Muscle layer of colon (tissue), 2 donors: ENCODE data around the gene ZBED2.

ENCODE experiments used
- H3K27ac ChIP-seq: one replicate; pipeline ENCODE4 v1.7.0; 2013; ENCODE audit warnings: low read depth, mild to moderate bottlenecking, low read length, moderate library complexity
- H3K27me3 ChIP-seq, 2 donors: one replicate each; pipeline ENCODE4 v1.7.0; 2013; ENCODE audit warnings: low read length in 2 of 2, mild to moderate bottlenecking in 2 of 2; ENCODE audit not compliant: insufficient read depth in 2 of 2, control insufficient read depth in 1 of 2
- H3K36me3 ChIP-seq: one replicate; pipeline ENCODE4 v1.7.0; 2013; ENCODE audit warnings: mild to moderate bottlenecking, low read length; ENCODE audit not compliant: insufficient read depth
- H3K4me1 ChIP-seq: one replicate; pipeline ENCODE4 v1.7.0; 2013; ENCODE audit warnings: mild to moderate bottlenecking, low read length; ENCODE audit not compliant: insufficient read depth
- H3K4me3 ChIP-seq, 2 donors: one replicate each; pipeline ENCODE4 v1.7.0; 2013; ENCODE audit warnings: low read length in 2 of 2, low read depth in 1 of 2, mild to moderate bottlenecking in 1 of 2, moderate library complexity in 1 of 2
- H3K9ac ChIP-seq: one replicate; pipeline ENCODE4 v1.7.0; 2013; ENCODE audit warnings: low read length
- H3K9me3 ChIP-seq: one replicate; pipeline ENCODE4 v1.7.0; 2013; ENCODE audit warnings: mild to moderate bottlenecking, low read length
- donor health status: abdominal sarcoma.
- donor health status: Adenocarcinoma of cecum.

The ZBED2 gene

GRCh38 chr3:111601810-111602209 is 6.7 kb upstream of the ZBED2 start:
- Histone ChIP-seq H3K4me1 (no peaks in the 10 kb centered on the region), H3K9ac (no peak overlapping the region), H3K4me3 (no peak overlapping the region), H3K27me3 (no peaks in the 10 kb centered on the region), H3K36me3 (no peaks in the 10 kb centered on the region), H3K9me3 (no peaks in the 10 kb centered on the region), H3K27ac (no peak overlapping the region)

DNA sequence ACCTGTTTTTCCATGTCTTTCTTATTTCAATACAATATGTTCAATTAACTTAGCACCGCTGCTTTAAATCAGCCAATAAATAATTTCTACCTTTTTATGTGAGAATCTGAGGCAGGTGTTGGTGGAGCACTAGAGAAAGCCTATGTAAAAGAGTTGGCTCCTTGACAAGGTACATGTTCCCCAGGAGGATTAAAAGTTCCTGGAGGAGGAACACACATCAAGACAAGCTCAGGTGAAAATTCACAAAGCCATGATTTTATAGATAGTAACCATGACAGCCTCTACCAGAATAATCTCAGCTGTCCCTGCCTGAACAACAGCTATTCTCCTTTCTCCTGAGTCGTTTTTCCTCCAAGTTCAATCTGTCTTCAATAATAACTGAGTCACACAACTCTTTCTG is 3.4 kb upstream of the ZBED2 start:
- H3K9ac ChIP-seq, result no peak overlapping the region
- H3K36me3 ChIP-seq, result no peaks in the 10 kb centered on the region
- H3K9me3 ChIP-seq, result no peaks in the 10 kb centered on the region
- no peaks in the 10 kb centered on the region for H3K27me3 ChIP-seq
- H3K4me3 ChIP-seq, result no peak overlapping the region
- H3K27ac ChIP-seq, result no peak overlapping the region
- no peaks in the 10 kb centered on the region for H3K4me1 ChIP-seq

DNA sequence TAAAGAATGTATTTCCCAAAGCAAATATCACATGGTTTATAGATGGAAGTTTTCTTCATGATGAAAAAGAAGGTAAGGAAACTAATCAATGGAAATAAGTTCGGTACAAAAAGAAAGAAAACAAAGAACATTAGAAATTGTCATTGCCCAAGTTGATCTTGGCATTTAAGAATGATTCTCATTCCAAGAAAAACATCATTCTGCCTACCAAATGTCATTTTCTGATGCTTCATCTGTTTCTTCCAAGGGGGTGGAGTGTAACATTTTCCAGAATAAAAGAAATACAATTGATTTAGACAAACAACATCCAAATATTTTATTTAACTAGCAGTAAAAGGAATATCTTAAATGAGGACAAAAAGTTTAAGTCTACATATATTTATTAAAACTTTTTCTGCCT is 3.0 kb upstream of the ZBED2 start:
- no peaks in the 10 kb centered on the region for H3K36me3 ChIP-seq
- no peaks in the 10 kb centered on the region for H3K9me3 ChIP-seq
- H3K4me3 ChIP-seq, result no peak overlapping the region
- no peaks in the 10 kb centered on the region for H3K27me3 ChIP-seq
- no peaks in the 10 kb centered on the region for H3K4me1 ChIP-seq
- H3K9ac ChIP-seq, result no peak overlapping the region
- H3K27ac ChIP-seq, result no peak overlapping the region

- H3K27ac ChIP-seq, result no peak overlapping the region
- H3K36me3 ChIP-seq, result no peaks in the 10 kb centered on the region
- no peak overlapping the region for H3K9ac ChIP-seq
- H3K27me3 ChIP-seq, result no peaks in the 10 kb centered on the region
- no peaks in the 10 kb centered on the region for H3K9me3 ChIP-seq
- no peak overlapping the region for H3K4me3 ChIP-seq
- no peaks in the 10 kb centered on the region for H3K4me1 ChIP-seq
Measured at GRCh38 chr3:111596328-111596727, 1.2 kb upstream of the ZBED2 start.

- Histone ChIP-seq H3K9me3 (no peaks in the 10 kb centered on the region), H3K4me1 (no peaks in the 10 kb centered on the region), H3K27ac (no peak overlapping the region), H3K27me3 (no peaks in the 10 kb centered on the region), H3K9ac (no peak overlapping the region), H3K4me3 (no peak overlapping the region), H3K36me3 (no peaks in the 10 kb centered on the region)
Measured at GRCh38 chr3:111594781-111595180, 365 bp downstream of the ZBED2 start.

DNA sequence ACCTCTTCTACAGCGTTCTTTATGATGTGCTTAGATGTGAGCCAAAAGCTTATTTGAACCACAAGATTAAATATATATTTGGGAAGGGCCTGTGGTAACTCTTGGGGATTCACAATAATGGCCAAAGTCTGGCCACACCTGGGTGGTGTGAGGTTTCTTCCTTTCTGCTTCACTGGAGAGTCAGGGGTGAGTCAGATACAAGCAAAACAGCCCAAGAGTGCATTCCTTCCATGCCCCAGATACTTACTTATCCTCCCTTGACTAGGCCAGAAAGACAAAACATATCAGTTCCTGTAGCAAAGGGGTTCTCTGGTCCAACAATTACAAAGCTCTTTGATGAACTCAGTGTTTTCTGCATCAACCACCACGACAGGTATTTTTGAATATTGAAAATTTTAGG is 941 bp downstream of the ZBED2 start:
- Histone ChIP-seq H3K9me3 (no peaks in the 10 kb centered on the region), H3K9ac (no peak overlapping the region), H3K27me3 (no peaks in the 10 kb centered on the region), H3K36me3 (no peaks in the 10 kb centered on the region), H3K27ac (no peak overlapping the region), H3K4me3 (no peak overlapping the region), H3K4me1 (no peaks in the 10 kb centered on the region)

DNA sequence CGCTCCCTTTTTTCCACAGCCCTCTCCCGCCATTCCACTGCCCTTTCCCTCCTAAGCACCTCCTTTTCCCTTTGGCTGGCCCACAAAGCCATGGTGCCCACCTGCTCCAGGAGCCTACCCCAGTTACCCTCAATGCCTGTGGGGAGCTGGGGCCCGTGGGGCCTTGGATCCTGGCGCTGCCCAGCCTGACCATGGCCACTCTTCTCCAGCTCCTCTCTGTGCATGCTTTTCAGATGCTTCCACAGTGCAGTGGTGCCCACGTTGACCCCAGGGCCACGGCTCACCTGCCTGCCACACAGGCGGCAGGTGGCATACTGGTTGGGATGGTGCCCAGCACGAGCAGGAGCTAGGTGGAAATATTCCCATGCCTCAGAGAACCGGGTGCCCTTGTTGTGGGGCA is 1.5 kb downstream of the ZBED2 start:
- H3K27me3 ChIP-seq, result no peaks in the 10 kb centered on the region
- no peaks in the 10 kb centered on the region for H3K9me3 ChIP-seq
- H3K4me1 ChIP-seq, result no peaks in the 10 kb centered on the region
- no peak overlapping the region for H3K9ac ChIP-seq
- H3K27ac ChIP-seq, result no peak overlapping the region
- H3K4me3 ChIP-seq, result no peak overlapping the region
- no peaks in the 10 kb centered on the region for H3K36me3 ChIP-seq

DNA sequence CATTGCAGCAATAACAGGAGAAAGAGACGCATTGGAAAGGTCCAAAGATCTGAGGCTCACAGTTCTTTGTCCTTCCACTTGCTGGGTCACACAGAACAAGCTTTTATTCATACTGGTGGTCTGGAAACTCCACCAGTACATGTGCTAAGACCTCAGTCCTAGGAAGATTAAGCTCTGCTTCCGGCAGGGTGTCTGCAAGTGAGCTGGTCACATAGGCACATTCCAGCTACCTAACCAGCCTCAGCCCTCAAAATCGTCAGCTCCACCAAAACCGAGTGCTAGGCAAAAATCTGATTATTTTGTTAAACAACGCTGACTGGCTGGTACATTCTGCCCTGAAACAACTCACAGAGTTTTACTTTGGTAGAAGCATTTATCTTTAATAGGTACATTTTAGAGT is 2.2 kb downstream of the ZBED2 start:
- Histone ChIP-seq H3K9me3 (no peaks in the 10 kb centered on the region), H3K27me3 (no peaks in the 10 kb centered on the region), H3K9ac (no peak overlapping the region), H3K4me3 (no peak overlapping the region), H3K36me3 (no peaks in the 10 kb centered on the region), H3K27ac (no peak overlapping the region), H3K4me1 (no peaks in the 10 kb centered on the region)

GRCh38 chr3:111592143-111592542 is 3.0 kb downstream of the ZBED2 start:
- no peaks in the 10 kb centered on the region for H3K27me3 ChIP-seq
- no peak overlapping the region for H3K4me3 ChIP-seq
- no peak overlapping the region for H3K27ac ChIP-seq
- H3K9ac ChIP-seq, result no peak overlapping the region
- H3K36me3 ChIP-seq, result no peaks in the 10 kb centered on the region
- H3K4me1 ChIP-seq, result no peaks in the 10 kb centered on the region
- H3K9me3 ChIP-seq, result no peaks in the 10 kb centered on the region

GRCh38 chr3:111591555-111591954 is 3.6 kb downstream of the ZBED2 start:
- H3K36me3 ChIP-seq, result no peaks in the 10 kb centered on the region
- H3K4me3 ChIP-seq, result no peak overlapping the region
- H3K4me1 ChIP-seq, result no peaks in the 10 kb centered on the region
- no peak overlapping the region for H3K27ac ChIP-seq
- H3K9ac ChIP-seq, result no peak overlapping the region
- H3K9me3 ChIP-seq, result no peaks in the 10 kb centered on the region
- H3K27me3 ChIP-seq, result no peaks in the 10 kb centered on the region

GRCh38 chr3:111590143-111590491 is 5.0 kb downstream of the ZBED2 start:
- no peaks in the 10 kb centered on the region for H3K4me1 ChIP-seq
- no peaks in the 10 kb centered on the region for H3K9me3 ChIP-seq
- no peak overlapping the region for H3K27ac ChIP-seq
- H3K36me3 ChIP-seq, result no peaks in the 10 kb centered on the region
- no peak overlapping the region for H3K9ac ChIP-seq
- no peak overlapping the region for H3K4me3 ChIP-seq
- no peaks in the 10 kb centered on the region for H3K27me3 ChIP-seq

DNA sequence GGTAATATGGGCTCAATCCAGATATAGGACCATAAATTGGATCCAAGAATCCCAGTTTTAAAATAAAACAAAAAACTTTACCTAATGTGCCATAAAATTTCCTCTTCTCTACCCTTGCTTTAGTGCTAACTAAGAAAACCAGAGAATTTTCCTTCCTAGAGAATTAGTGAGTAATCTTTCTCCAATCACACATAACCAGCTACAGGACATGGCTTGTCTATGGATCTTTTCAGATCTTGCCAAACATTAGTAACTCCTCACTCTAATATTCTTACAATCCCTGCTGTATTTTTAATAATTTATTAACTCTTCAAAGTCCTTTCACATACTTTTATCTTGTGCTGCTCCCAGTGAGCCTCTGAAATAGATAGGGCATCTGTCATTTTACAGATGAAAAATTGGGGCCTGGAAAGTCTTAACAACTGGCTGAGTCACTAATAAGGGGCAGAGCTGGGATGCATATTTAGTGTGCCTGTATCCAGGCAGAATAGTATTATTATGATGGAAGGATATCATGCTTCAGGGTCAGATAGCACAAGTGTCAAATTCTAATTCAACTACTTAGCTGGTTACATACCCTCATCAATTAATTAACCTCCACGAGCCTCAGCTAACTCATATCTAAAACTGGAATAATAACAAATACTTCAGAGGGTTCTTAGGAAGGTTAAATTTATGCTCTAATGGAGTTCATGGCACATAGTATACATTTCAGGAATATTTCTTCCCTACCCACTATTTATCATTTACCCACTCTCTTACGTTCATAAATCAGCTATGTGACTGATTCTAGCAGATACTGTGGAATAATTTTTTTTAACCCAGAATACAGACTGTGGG is 5.6 kb downstream of the ZBED2 start:
- no peaks in the 10 kb centered on the region for H3K36me3 ChIP-seq
- H3K4me3 ChIP-seq, result no peak overlapping the region
- H3K9ac ChIP-seq, result no peak overlapping the region
- no peaks in the 10 kb centered on the region for H3K4me1 ChIP-seq
- no peak overlapping the region for H3K27ac ChIP-seq
- no peaks in the 10 kb centered on the region for H3K9me3 ChIP-seq
- H3K27me3 ChIP-seq, result no peaks in the 10 kb centered on the region
